GF-D8 (cell line): ENCODE results near the gene MYO9B.
A peak's percentile ranks its signal among the peaks of the same experiment; 100 is the strongest.

ENCODE experiments used
- DNase-seq: peaks from one replicate; lab custom pipeline; 2025; lab: John Stamatoyannopoulos, UW

The MYO9B gene

GRCh38 chr19:17215127-17215971 lies 139.8 kb downstream of the MYO9B start, which contains the start of gene USE1:
Gene USE1, plus strand, starts transcription at chr19:17215357. Its CDS starts 49 bp downstream, at chr19:17215406.
- peak; percentile 67 for DNase-seq

- DNase-seq, result no peak
Measured at GRCh38 chr19:17216058-17216670, 140.6 kb downstream of the MYO9B start.

GRCh38 chr19:17219286-17219685 lies 143.7 kb downstream of the MYO9B start:
- no peak for DNase-seq

GRCh38 chr19:17220207-17220758 lies 144.7 kb downstream of the MYO9B start:
- DNase-seq, result no peak

GRCh38 chr19:17225053-17225452 lies 149.5 kb downstream of the MYO9B start:
- no peak for DNase-seq

GRCh38 chr19:17226002-17226933 lies 150.7 kb downstream of the MYO9B start, which contains the start of gene OCEL1:
Gene OCEL1, plus strand, starts transcription at chr19:17226226. Its CDS starts 22 bp downstream, at chr19:17226248.
- peak; percentile 92 for DNase-seq

GRCh38 chr19:17227798-17228367 lies 152.3 kb downstream of the MYO9B start:
- DNase-seq, result no peak

- no peak for DNase-seq
Measured at GRCh38 chr19:17229890-17230289, 154.3 kb downstream of the MYO9B start.

- DNase-seq, result no peak
Measured at GRCh38 chr19:17232258-17232657, 156.7 kb downstream of the MYO9B start.

- DNase-seq, result no peak
Measured at GRCh38 chr19:17234911-17235299, 159.3 kb downstream of the MYO9B start.

GRCh38 chr19:17235300-17235970 lies 159.9 kb downstream of the MYO9B start:
- DNase-seq, result peak; percentile 40

GRCh38 chr19:17235971-17236777 lies 160.6 kb downstream of the MYO9B start:
- DNase-seq, result no peak

- no peak for DNase-seq
Measured at GRCh38 chr19:17236811-17237543, 161.4 kb downstream of the MYO9B start.

- no peak for DNase-seq
Measured at GRCh38 chr19:17237747-17238706, 162.4 kb downstream of the MYO9B start.

GRCh38 chr19:17240062-17240752 lies 164.6 kb downstream of the MYO9B start:
- no peak for DNase-seq

- DNase-seq, result no peak
Measured at GRCh38 chr19:17240826-17241399, 165.3 kb downstream of the MYO9B start.
